CD14-positive monocyte (primary cell): ENCODE measurements around the gene SIAH3. TPM values are rescaled to one million over a fixed set of nuclear protein-coding genes. Genes with fewer than 3 reads are reported as not detected.

Experiments
- DNase-seq, 3 donors: peaks; one replicate each; pipeline ENCODE4 v3.0.0-alpha.2; 2011 to 2022
- H2AFZ ChIP-seq: 2 replicates; pipeline ENCODE4 v1.6.0; 2012; ENCODE audit warnings: mild to moderate bottlenecking, low read depth, low read length, inconsistent platforms; ENCODE audit not compliant: insufficient read depth, poor library complexity, severe bottlenecking
- H3K27ac ChIP-seq, 2 donors: 1 replicate in 1 of 2; 2 replicates in 1 of 2; pipeline ENCODE4 v1.5.1; 2012 to 2013; ENCODE audit warnings: low read length in 2 of 2, control low read depth in 1 of 2, inconsistent platforms in 1 of 2, low read depth in 1 of 2, mild to moderate bottlenecking in 1 of 2
- H3K27me3 ChIP-seq, 2 donors: one replicate each; pipeline versions ENCODE4 v1.6.0 to v1.6.1; 2011 to 2013; ENCODE audit warnings: low read length in 2 of 2; ENCODE audit not compliant: control insufficient read depth in 2 of 2, insufficient read depth in 2 of 2
- H3K36me3 ChIP-seq, 2 donors: replicated peaks in 1 of 2; 1 replicate in 1 of 2; 2 replicates in 1 of 2; pipeline versions ENCODE4 v1.5.1 to v1.6.1; 2012 to 2013; ENCODE audit warnings: low read length in 2 of 2, control low read depth in 1 of 2, inconsistent platforms in 1 of 2, mild to moderate bottlenecking in 1 of 2; ENCODE audit not compliant: insufficient read depth in 2 of 2, control insufficient read depth in 1 of 2
- H3K4me1 ChIP-seq, 2 donors: 1 replicate in 1 of 2; 2 replicates in 1 of 2; pipeline versions ENCODE4 v1.5.1 to v1.6.1; 2012 to 2013; ENCODE audit warnings: low read length in 2 of 2, control low read depth in 1 of 2, inconsistent platforms in 1 of 2, mild to moderate bottlenecking in 1 of 2, moderate library complexity in 1 of 2; ENCODE audit not compliant: insufficient read depth in 2 of 2, control insufficient read depth in 1 of 2
- H3K4me2 ChIP-seq: replicated peaks from 2 replicates; pipeline ENCODE3; 2012; ENCODE audit warnings: low read length, moderate library complexity, mild to moderate bottlenecking; ENCODE audit not compliant: poor library complexity, severe bottlenecking; ENCODE audit errors: extremely low read depth
- H3K4me3 ChIP-seq, 3 experiments: fragments of 200-600 bp in 1 of 3; sonication (generic) in 1 of 3; replicated peaks in 1 of 3; 1 replicate in 2 of 3; 2 replicates in 1 of 3; pipeline ENCODE4 v1.5.1; 2011 to 2013; ENCODE audit warnings: low read length in 3 of 3, mild to moderate bottlenecking in 3 of 3, control low read depth in 2 of 3, low read depth in 2 of 3, inconsistent platforms in 1 of 3, moderate library complexity in 1 of 3
- H3K79me2 ChIP-seq: 2 replicates; pipeline ENCODE4 v1.6.0; 2012; ENCODE audit warnings: mild to moderate bottlenecking, control low read depth, inconsistent platforms, low read length, moderate library complexity; ENCODE audit not compliant: insufficient read depth
- H3K9ac ChIP-seq: 2 replicates; pipeline ENCODE4 v1.6.0; 2017; ENCODE audit warnings: low read length, mild to moderate bottlenecking; ENCODE audit not compliant: insufficient read depth, poor library complexity, severe bottlenecking
- H3K9me3 ChIP-seq, 2 donors: replicated peaks in 1 of 2; 1 replicate in 1 of 2; 2 replicates in 1 of 2; pipeline versions ENCODE4 v1.5.1 to v1.6.1; 2012 to 2013; ENCODE audit warnings: low read length in 2 of 2, control low read depth in 1 of 2; ENCODE audit not compliant: control insufficient read depth in 1 of 2, insufficient read depth in 1 of 2
- H4K20me1 ChIP-seq: 2 replicates; pipeline ENCODE4 v1.6.0; 2012; ENCODE audit warnings: mild to moderate bottlenecking, low read length, control low read depth, moderate library complexity; ENCODE audit not compliant: insufficient read depth
- H3K27ac Mint-ChIP-seq, 7 donors: one replicate each; pipeline ENCODE4 v1.8.0; 2020; ENCODE audit warnings: mild to moderate bottlenecking in 7 of 7, mixed read lengths in 7 of 7, moderate library complexity in 6 of 7, inconsistent platforms in 2 of 7
- H3K27me3 Mint-ChIP-seq, 3 donors: one replicate each; pipeline ENCODE4 v1.8.0; 2021 to 2022; ENCODE audit warnings: low read depth in 3 of 3, mild to moderate bottlenecking in 3 of 3, mixed read lengths in 3 of 3, moderate library complexity in 3 of 3, inconsistent platforms in 1 of 3
- H3K36me3 Mint-ChIP-seq, 2 donors: one replicate each; pipeline ENCODE4 v1.8.0; 2020; ENCODE audit warnings: mixed read lengths in 2 of 2, inconsistent platforms in 1 of 2, mild to moderate bottlenecking in 1 of 2
- H3K4me1 Mint-ChIP-seq: one replicate; pipeline ENCODE4 v1.8.0; 2020; ENCODE audit warnings: mild to moderate bottlenecking, mixed read lengths
- H3K4me3 Mint-ChIP-seq, 2 donors: one replicate each; pipeline ENCODE4 v1.8.0; 2020; ENCODE audit warnings: mild to moderate bottlenecking in 2 of 2, mixed read lengths in 2 of 2, moderate library complexity in 1 of 2
- H3K9me3 Mint-ChIP-seq, 7 donors: one replicate each; pipeline ENCODE4 v1.8.0; 2020 to 2022; ENCODE audit warnings: mixed read lengths in 7 of 7, mild to moderate bottlenecking in 6 of 7, moderate library complexity in 6 of 7, inconsistent platforms in 2 of 7
- WGBS: methylation state at CpG from one replicate; pipeline ENCODE4 v1.1.5; 2013; ENCODE audit warnings: missing lambda C conversion rate; ENCODE audit not compliant: insufficient coverage; 5-methylcytosine and 5-hydroxymethylcytosine counted together
- intact Hi-C, 2 donors: fragments of 100-400 bp; cut with micrococcal nuclease; formaldehyde crosslinking; loops; one replicate each; pipeline versions ENCODE4 v1.15.0 to v1.15.1; 2023
- polyA plus RNA-seq, 3 donors: library from polyadenylated mRNA; depleted of rRNA in 1 of 3; unstranded in 2 of 3; stranded (reverse) in 1 of 3; fragments of 300-500 nt in 2 of 3; fragments of >200 nt in 1 of 3; fragmentation: Illumina TruSeq in 2 of 3; gene quantifications; 1 replicate in 2 of 3; 2 replicates in 1 of 3; pipeline ENCODE4 v1.2.3, GENCODE V29; 2012 to 2021
- TF ChIP-seq, protein P1 (sequence below): fragments of 200-600 bp; IDR thresholded peaks from one replicate; pipeline ENCODE4 v1.8.0; 2022; ENCODE audit warnings: antibody characterized with exemption, mild to moderate bottlenecking

The SIAH3 gene
- polyA plus RNA-seq, 3 donors = not detected

GRCh38 chr13:45821811-45822210 is 29.7 kb downstream of the SIAH3 start:
- intact Hi-C loops = no loop called here
- peaks cover 32% of the 10 kb centered on the region for H3K4me1 Mint-ChIP-seq
- peaks cover 0 to 3% (median 2%) of the 10 kb centered on the region in 3 donors for H3K27me3 Mint-ChIP-seq
- no peak overlapping the region for H3K4me3 Mint-ChIP-seq
- Histone ChIP-seq H3K9ac (no peak overlapping the region), H3K27me3 (no peaks in the 10 kb centered on the region), H3K36me3 (no peaks in the 10 kb centered on the region), H3K9me3 (no peaks in the 10 kb centered on the region), H3K27ac (no peak overlapping the region), H3K79me2 (no peaks in the 10 kb centered on the region), H3K4me1 (peaks cover 27 to 29% of the 10 kb centered on the region in 2 donors), H2AFZ (no peak overlapping the region), H3K4me2 (no peak overlapping the region), H3K4me3 (no peak overlapping the region), H4K20me1 (no peaks in the 10 kb centered on the region)
- TF ChIP-seq, protein P1, sequence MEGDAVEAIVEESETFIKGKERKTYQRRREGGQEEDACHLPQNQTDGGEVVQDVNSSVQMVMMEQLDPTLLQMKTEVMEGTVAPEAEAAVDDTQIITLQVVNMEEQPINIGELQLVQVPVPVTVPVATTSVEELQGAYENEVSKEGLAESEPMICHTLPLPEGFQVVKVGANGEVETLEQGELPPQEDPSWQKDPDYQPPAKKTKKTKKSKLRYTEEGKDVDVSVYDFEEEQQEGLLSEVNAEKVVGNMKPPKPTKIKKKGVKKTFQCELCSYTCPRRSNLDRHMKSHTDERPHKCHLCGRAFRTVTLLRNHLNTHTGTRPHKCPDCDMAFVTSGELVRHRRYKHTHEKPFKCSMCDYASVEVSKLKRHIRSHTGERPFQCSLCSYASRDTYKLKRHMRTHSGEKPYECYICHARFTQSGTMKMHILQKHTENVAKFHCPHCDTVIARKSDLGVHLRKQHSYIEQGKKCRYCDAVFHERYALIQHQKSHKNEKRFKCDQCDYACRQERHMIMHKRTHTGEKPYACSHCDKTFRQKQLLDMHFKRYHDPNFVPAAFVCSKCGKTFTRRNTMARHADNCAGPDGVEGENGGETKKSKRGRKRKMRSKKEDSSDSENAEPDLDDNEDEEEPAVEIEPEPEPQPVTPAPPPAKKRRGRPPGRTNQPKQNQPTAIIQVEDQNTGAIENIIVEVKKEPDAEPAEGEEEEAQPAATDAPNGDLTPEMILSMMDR = no peak
- H3K36me3 Mint-ChIP-seq = no peaks in the 10 kb centered on the region
- no peak for DNase-seq
- 81% methylated on average over 5 of the region's 6 CpGs for WGBS
- no peak overlapping the region for H3K27ac Mint-ChIP-seq
- peaks cover 0 to 4% (median 0%) of the 10 kb centered on the region in 7 donors for H3K9me3 Mint-ChIP-seq

DNA sequence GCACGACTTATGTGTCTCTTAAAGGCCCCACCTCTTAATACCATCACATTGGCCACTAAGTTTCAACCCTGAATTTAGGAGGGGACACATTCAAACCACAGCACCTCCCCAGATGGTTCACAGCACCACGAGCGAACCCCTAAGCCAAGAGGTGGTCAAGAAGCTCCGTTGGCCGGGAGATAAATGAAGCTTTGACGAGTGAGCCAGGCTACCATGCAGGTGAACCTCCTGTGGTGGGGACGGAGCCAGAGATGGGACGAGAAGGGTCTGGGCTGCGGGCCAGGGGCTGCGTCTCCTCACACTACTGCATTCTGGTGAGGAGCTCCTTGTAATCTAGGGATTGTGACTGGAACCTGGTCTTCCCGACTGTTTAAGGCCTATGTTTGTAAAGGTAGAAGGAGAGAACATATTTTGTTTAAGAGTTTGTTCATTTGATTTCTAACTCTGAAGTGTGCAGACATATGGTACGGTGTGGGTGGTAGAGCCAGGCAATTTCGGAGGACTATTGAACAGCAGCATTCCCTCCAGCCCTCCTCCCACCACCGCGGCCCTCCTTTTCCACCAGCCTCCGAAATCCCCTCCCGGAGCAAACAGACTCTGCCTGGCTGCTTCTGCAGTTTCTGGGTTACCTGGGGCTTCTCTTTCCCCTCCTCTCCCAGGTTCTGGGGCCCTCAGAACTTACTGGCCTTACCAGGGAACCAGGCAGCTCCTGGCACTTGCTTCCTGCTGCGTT is 31.3 kb downstream of the SIAH3 start:
- H4K20me1 ChIP-seq = no peaks in the 10 kb centered on the region
- Mint-ChIP-seq H3K9me3 (peaks cover 0 to 4% (median 0%) of the 10 kb centered on the region in 7 donors), H3K36me3 (no peaks in the 10 kb centered on the region), H3K4me3 (no peak overlapping the region), H3K4me1 (peaks cover 18% of the 10 kb centered on the region), H3K27me3 (peaks cover 0 to 3% (median 0%) of the 10 kb centered on the region in 3 donors), H3K27ac (no peak overlapping the region)
- no peaks in the 10 kb centered on the region for H3K9me3 ChIP-seq
- 96% methylated on average over 10 of the region's 18 CpGs for WGBS
- H3K27me3 ChIP-seq = no peaks in the 10 kb centered on the region
- H3K4me2 ChIP-seq = no peak overlapping the region
- H3K36me3 ChIP-seq = no peaks in the 10 kb centered on the region
- intact Hi-C loops = no loop called here
- no peak overlapping the region for H2AFZ ChIP-seq
- no peak overlapping the region for H3K9ac ChIP-seq
- peaks cover 15 to 18% of the 10 kb centered on the region in 2 donors for H3K4me1 ChIP-seq
- no peak overlapping the region for H3K27ac ChIP-seq
- no peak overlapping the region for H3K4me3 ChIP-seq
- TF ChIP-seq, protein P1 = no peak
- DNase-seq = no peak
- H3K79me2 ChIP-seq = no peaks in the 10 kb centered on the region
